ENCODE results near the gene TCF7L2.

Gene TCF7L2
- long read RNA-seq, partial matches to known transcripts, result 1 of 4 reads
- long read RNA-seq, other reads (novel, unspliced or antisense), result 3 of 4 reads

DNA sequence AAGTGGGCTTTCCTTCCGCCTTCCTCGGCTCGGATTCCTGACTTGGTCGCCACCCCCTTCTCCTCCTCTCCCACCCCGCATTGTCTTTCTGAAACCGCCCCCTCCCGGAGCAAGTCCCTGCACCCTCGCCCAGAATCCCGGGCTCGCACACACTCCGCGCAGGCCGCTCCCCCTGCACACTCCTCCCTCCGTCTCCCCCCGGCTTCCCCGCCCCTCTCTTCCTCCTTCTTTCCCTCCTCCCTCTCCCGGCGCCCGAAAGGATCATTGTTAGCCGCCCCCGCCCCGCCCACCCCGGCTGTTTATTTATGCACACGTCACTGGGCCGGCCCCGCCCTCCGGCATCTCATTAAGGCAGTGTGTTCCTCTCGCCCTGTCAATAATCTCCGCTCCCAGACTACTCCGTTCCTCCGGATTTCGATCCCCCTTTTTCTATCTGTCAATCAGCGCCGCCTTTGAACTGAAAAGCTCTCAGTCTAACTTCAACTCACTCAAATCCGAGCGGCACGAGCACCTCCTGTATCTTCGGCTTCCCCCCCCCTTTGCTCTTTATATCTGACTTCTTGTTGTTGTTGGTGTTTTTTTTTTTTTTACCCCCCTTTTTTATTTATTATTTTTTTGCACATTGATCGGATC is at the start of gene TCF7L2:
TCF7L2 (plus strand) TSS at position 373 of the 633 bp plus-strand sequence. CDS start 510 bp downstream, outside the sequence.
- Histone ChIP-seq H3K27ac (replicated peaks) (peak within 1 kb of the TSS; percentile 79), H3K27me3 (ENCODE audit: insufficient read depth, poor library complexity, severe bottlenecking) (no peaks in the 10 kb centered on the region), H3K4me3 (replicated peaks; ENCODE audit: insufficient read depth, low read length) (peak within 1 kb of the TSS; percentile 57)
- TF ChIP-seq, protein P1, sequence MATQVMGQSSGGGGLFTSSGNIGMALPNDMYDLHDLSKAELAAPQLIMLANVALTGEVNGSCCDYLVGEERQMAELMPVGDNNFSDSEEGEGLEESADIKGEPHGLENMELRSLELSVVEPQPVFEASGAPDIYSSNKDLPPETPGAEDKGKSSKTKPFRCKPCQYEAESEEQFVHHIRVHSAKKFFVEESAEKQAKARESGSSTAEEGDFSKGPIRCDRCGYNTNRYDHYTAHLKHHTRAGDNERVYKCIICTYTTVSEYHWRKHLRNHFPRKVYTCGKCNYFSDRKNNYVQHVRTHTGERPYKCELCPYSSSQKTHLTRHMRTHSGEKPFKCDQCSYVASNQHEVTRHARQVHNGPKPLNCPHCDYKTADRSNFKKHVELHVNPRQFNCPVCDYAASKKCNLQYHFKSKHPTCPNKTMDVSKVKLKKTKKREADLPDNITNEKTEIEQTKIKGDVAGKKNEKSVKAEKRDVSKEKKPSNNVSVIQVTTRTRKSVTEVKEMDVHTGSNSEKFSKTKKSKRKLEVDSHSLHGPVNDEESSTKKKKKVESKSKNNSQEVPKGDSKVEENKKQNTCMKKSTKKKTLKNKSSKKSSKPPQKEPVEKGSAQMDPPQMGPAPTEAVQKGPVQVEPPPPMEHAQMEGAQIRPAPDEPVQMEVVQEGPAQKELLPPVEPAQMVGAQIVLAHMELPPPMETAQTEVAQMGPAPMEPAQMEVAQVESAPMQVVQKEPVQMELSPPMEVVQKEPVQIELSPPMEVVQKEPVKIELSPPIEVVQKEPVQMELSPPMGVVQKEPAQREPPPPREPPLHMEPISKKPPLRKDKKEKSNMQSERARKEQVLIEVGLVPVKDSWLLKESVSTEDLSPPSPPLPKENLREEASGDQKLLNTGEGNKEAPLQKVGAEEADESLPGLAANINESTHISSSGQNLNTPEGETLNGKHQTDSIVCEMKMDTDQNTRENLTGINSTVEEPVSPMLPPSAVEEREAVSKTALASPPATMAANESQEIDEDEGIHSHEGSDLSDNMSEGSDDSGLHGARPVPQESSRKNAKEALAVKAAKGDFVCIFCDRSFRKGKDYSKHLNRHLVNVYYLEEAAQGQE (IDR thresholded peaks at IDR 0.05; ENCODE audit: insufficient replicate concordance, low read depth), result no peak
- TF ChIP-seq GABPA (IDR thresholded peaks at IDR 0.05; ENCODE audit: low read depth) (no peak), SPI1 (IDR thresholded peaks at IDR 0.05; ENCODE audit: borderline replicate concordance, low read depth) (no peak; the same call in 1 of the 2 replicates), POLR2AphosphoS5 (IDR thresholded peaks at IDR 0.05; ENCODE audit: low read depth) (no peak)
- TF ChIP-seq, protein P2, sequence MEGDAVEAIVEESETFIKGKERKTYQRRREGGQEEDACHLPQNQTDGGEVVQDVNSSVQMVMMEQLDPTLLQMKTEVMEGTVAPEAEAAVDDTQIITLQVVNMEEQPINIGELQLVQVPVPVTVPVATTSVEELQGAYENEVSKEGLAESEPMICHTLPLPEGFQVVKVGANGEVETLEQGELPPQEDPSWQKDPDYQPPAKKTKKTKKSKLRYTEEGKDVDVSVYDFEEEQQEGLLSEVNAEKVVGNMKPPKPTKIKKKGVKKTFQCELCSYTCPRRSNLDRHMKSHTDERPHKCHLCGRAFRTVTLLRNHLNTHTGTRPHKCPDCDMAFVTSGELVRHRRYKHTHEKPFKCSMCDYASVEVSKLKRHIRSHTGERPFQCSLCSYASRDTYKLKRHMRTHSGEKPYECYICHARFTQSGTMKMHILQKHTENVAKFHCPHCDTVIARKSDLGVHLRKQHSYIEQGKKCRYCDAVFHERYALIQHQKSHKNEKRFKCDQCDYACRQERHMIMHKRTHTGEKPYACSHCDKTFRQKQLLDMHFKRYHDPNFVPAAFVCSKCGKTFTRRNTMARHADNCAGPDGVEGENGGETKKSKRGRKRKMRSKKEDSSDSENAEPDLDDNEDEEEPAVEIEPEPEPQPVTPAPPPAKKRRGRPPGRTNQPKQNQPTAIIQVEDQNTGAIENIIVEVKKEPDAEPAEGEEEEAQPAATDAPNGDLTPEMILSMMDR (IDR thresholded peaks at IDR 0.05; ENCODE audit: insufficient read depth, low read length), result no peak
- DNase-seq (ENCODE audit: low read depth in 1 of 2, low spot score in 1 of 2), result peak; percentile 72 to 90

DNA sequence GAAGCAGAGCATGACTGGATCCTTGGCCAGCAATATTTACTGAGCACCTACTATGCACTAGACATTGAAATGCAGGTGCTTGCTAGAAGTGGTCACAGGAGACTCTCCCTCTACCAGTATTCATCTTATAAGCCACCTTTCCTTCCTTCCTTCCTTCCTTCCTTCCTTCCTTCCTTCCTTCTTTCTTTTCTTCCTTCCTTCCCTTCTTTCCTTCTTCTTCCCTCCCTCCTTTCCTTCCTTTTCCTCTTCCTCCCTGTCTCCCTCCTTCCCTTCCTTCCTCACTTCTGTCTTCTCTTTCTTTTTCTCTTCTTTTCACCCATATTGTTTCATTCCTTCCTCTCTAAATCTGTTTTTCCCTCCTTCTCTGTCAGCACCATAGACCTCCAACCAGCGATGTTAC is 47.3 kb upstream of the TCF7L2 start:
- Histone ChIP-seq H3K27ac (replicated peaks) (no peak overlapping the region), H3K4me3 (replicated peaks; ENCODE audit: insufficient read depth, low read length) (no peak overlapping the region), H3K27me3 (ENCODE audit: insufficient read depth, poor library complexity, severe bottlenecking) (no peaks in the 10 kb centered on the region)
- TF ChIP-seq, protein P1 (IDR thresholded peaks at IDR 0.05; ENCODE audit: insufficient replicate concordance, low read depth), result no peak
- TF ChIP-seq GABPA (IDR thresholded peaks at IDR 0.05; ENCODE audit: low read depth) (no peak), POLR2AphosphoS5 (IDR thresholded peaks at IDR 0.05; ENCODE audit: low read depth) (no peak), SPI1 (IDR thresholded peaks at IDR 0.05; ENCODE audit: borderline replicate concordance, low read depth) (no peak)
- TF ChIP-seq, protein P2 (IDR thresholded peaks at IDR 0.05; ENCODE audit: insufficient read depth, low read length), result no peak
- no peak for DNase-seq (ENCODE audit: low read depth in 1 of 2, low spot score in 1 of 2)

DNA sequence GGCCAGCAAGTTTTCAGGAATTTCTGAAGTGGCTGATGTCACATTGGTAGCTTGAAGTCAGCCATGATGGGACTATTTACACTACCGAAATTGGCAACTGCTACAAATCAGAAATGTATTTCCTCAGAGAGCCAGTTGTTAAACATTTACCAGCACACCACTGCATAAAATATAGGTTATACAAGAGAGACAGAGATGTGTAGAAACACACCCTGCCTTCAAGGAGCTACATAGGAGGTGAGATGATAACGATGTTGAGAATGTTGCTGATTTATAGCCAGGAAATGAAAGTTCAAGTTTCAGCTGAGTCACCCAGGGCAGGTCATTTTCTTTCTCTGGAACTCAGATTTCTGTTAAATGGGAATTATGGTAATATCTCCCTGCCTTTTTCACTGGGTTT is 46.0 kb upstream of the TCF7L2 start:
- DNase-seq (ENCODE audit: low read depth in 1 of 2, low spot score in 1 of 2), result no peak
- Histone ChIP-seq H3K27ac (replicated peaks) (no peak overlapping the region), H3K27me3 (ENCODE audit: insufficient read depth, poor library complexity, severe bottlenecking) (no peaks in the 10 kb centered on the region), H3K4me3 (replicated peaks; ENCODE audit: insufficient read depth, low read length) (no peak overlapping the region)
- TF ChIP-seq SPI1 (IDR thresholded peaks at IDR 0.05; ENCODE audit: borderline replicate concordance, low read depth) (no peak), GABPA (IDR thresholded peaks at IDR 0.05; ENCODE audit: low read depth) (no peak), POLR2AphosphoS5 (IDR thresholded peaks at IDR 0.05; ENCODE audit: low read depth) (no peak)
- TF ChIP-seq, protein P2 (IDR thresholded peaks at IDR 0.05; ENCODE audit: insufficient read depth, low read length), result no peak
- TF ChIP-seq, protein P1 (IDR thresholded peaks at IDR 0.05; ENCODE audit: insufficient replicate concordance, low read depth), result no peak
